ENCODE measurements around the gene DLK1.

GRCh38 chr14:100725587-100726387, 905 bp upstream of the DLK1 start:
- no peak for TF ChIP-seq CTCF (IDR thresholded peaks at IDR 0.05; ENCODE audit: poor library complexity)
- no peak for TF ChIP-seq EZH2 (IDR thresholded peaks at IDR 0.05; ENCODE audit: borderline replicate concordance)

Measured in hepatocyte (in vitro differentiated cells).